Measurements from ENCODE around the gene NCOA5. TPM values are rescaled to one million over a fixed set of nuclear protein-coding genes. Genes with fewer than 3 reads are reported as not detected.

Gene NCOA5
- total RNA-seq, 1 donor from 2014 or later = 34.9 TPM

DNA sequence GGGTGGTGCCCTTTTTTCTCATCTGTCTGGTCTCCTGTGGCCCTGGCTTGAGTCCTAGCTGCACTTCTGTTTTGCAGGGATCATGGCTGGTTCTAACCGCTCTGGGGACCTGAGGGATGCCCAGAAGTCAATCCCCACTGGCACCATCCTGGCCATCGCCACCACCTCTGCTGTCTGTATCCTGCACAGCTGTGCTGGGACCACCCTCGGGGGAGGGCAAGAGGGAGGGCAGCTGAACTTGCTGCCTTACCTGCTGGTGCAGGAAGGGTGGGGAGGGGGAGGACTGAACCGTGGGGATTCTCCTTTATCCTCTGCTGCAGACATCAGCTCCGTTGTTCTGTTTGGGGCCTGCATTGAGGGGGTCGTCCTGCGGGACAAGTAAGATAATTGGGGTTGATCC is 46.2 kb downstream of the NCOA5 start:
- H3K36me3 Mint-ChIP-seq (ENCODE audit: low read depth, unreplicated experiment) = peaks cover 7% of the 10 kb centered on the region
- TF ChIP-seq, protein P1, sequence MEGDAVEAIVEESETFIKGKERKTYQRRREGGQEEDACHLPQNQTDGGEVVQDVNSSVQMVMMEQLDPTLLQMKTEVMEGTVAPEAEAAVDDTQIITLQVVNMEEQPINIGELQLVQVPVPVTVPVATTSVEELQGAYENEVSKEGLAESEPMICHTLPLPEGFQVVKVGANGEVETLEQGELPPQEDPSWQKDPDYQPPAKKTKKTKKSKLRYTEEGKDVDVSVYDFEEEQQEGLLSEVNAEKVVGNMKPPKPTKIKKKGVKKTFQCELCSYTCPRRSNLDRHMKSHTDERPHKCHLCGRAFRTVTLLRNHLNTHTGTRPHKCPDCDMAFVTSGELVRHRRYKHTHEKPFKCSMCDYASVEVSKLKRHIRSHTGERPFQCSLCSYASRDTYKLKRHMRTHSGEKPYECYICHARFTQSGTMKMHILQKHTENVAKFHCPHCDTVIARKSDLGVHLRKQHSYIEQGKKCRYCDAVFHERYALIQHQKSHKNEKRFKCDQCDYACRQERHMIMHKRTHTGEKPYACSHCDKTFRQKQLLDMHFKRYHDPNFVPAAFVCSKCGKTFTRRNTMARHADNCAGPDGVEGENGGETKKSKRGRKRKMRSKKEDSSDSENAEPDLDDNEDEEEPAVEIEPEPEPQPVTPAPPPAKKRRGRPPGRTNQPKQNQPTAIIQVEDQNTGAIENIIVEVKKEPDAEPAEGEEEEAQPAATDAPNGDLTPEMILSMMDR (IDR thresholded peaks at IDR 0.05; ENCODE audit: unreplicated experiment) = no peak
- H3K27ac Mint-ChIP-seq (ENCODE audit: unreplicated experiment) = no peak overlapping the region
- peak overlapping the region; percentile 56 for H3K4me3 Mint-ChIP-seq (ENCODE audit: unreplicated experiment)
- DNase-seq (ENCODE audit: low spot score) = no peak
- peaks cover 19% of the 10 kb centered on the region for H3K27me3 Mint-ChIP-seq (ENCODE audit: unreplicated experiment)
- no peaks in the 10 kb centered on the region for H3K4me1 Mint-ChIP-seq (ENCODE audit: unreplicated experiment)
- H3K9me3 Mint-ChIP-seq (ENCODE audit: unreplicated experiment) = no peaks in the 10 kb centered on the region

DNA sequence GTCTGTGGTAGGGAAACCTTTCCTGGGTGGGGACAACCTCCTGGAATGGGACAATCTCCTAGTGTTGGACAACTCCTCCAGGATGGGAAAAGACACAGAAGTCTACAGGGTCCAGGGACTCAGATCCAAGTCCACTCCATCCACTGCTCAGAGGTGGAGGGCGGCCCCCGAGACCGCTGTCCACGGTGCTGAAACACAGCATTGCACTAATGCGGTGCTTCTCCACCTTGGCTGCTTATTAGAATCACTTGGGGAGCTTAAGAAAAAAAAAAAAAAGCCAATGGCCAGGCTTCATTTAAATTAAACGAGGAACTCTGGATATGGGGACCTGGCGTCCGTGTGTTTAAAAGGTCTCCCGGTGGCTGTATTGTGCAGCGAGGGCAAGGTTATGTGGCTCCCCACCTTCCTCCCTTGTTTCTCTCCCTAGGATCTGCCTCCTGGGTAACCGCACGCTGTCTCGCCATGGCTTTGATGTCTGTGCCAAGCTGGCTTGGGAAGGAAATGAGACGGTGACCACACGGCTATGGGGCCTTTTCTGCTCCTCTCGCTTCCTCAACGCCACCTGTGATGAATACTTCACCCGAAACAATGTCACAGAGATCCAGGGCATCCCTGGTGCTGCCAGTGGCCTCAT is 48.7 kb downstream of the NCOA5 start:
- Mint-ChIP-seq H3K4me1 (ENCODE audit: unreplicated experiment) (no peaks in the 10 kb centered on the region), H3K27ac (ENCODE audit: unreplicated experiment) (no peak overlapping the region), H3K4me3 (ENCODE audit: unreplicated experiment) (no peak overlapping the region), H3K9me3 (ENCODE audit: unreplicated experiment) (no peaks in the 10 kb centered on the region), H3K36me3 (ENCODE audit: low read depth, unreplicated experiment) (peaks cover 4% of the 10 kb centered on the region), H3K27me3 (ENCODE audit: unreplicated experiment) (peaks cover 19% of the 10 kb centered on the region)
- TF ChIP-seq, protein P1 (IDR thresholded peaks at IDR 0.05; ENCODE audit: unreplicated experiment) = no peak
- DNase-seq (ENCODE audit: low spot score) = peak; percentile 82

DNA sequence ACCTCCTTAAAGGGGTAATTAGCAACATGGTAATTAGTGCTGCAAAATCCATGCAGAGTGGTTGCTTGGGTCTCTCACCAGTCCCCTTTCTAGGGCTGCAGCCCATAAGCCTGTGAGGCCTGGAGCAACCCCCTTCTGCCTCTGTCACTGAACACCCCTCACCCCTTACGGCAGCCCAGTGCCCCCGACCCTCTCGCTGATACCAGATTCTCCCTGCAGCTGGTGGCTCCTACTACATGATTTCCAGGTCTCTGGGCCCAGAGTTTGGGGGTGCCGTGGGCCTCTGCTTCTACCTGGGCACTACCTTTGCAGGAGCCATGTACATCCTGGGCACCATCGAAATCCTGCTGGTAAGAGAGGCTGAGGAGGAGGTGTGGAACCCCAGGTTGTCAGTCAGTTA is 52.7 kb downstream of the NCOA5 start:
- Mint-ChIP-seq H3K4me3 (ENCODE audit: unreplicated experiment) (no peak overlapping the region), H3K36me3 (ENCODE audit: low read depth, unreplicated experiment) (no peaks in the 10 kb centered on the region), H3K9me3 (ENCODE audit: unreplicated experiment) (no peaks in the 10 kb centered on the region), H3K4me1 (ENCODE audit: unreplicated experiment) (no peaks in the 10 kb centered on the region), H3K27me3 (ENCODE audit: unreplicated experiment) (peaks cover 35% of the 10 kb centered on the region), H3K27ac (ENCODE audit: unreplicated experiment) (no peak overlapping the region)
- DNase-seq (ENCODE audit: low spot score) = no peak
- TF ChIP-seq, protein P1 (IDR thresholded peaks at IDR 0.05; ENCODE audit: unreplicated experiment) = no peak

DNA sequence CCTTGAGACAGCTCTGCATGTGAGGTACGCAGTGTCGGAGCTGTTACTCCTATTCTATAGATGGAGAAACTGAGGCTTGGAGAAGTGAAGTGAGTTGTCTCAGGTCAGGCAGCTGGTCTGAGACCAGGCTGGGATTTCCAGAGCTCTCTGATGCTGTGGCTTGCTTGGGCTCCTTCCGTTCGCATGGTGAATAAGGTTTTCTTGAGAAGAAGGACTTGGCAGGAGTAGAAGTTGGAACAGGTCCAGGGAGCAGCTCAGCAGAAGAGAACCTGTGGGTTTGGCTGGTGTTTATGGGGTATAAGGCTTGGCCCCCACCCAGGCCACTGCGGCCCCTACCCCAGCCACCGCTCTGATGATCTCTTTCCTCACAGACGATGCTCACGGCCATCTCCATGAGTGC is 53.4 kb downstream of the NCOA5 start:
- Mint-ChIP-seq H3K9me3 (ENCODE audit: unreplicated experiment) (no peaks in the 10 kb centered on the region), H3K4me3 (ENCODE audit: unreplicated experiment) (no peak overlapping the region), H3K36me3 (ENCODE audit: low read depth, unreplicated experiment) (no peaks in the 10 kb centered on the region), H3K4me1 (ENCODE audit: unreplicated experiment) (no peaks in the 10 kb centered on the region), H3K27ac (ENCODE audit: unreplicated experiment) (no peak overlapping the region), H3K27me3 (ENCODE audit: unreplicated experiment) (peaks cover 32% of the 10 kb centered on the region)
- TF ChIP-seq, protein P1 (IDR thresholded peaks at IDR 0.05; ENCODE audit: unreplicated experiment) = no peak
- DNase-seq (ENCODE audit: low spot score) = no peak

DNA sequence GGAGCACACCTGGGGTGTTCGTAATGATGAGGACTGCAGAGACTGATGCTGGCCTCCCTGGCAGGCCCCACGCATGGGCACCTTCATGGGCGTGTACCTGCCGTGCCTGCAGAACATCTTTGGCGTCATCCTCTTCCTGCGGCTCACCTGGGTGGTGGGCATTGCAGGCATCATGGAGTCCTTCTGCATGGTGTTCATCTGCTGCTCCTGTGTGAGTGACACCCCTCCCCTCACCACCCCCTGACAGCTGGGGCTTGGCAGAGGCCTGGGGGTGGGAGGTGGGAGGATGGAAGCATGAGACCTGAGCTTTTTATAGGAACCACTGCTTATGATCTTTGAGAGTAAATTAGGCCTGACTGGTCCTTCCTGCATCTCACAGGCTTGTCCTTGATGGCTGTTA is 54.0 kb downstream of the NCOA5 start:
- DNase-seq (ENCODE audit: low spot score) = no peak
- no peaks in the 10 kb centered on the region for H3K9me3 Mint-ChIP-seq (ENCODE audit: unreplicated experiment)
- no peak overlapping the region for H3K4me3 Mint-ChIP-seq (ENCODE audit: unreplicated experiment)
- no peak overlapping the region for H3K27ac Mint-ChIP-seq (ENCODE audit: unreplicated experiment)
- TF ChIP-seq, protein P1 (IDR thresholded peaks at IDR 0.05; ENCODE audit: unreplicated experiment) = no peak
- H3K36me3 Mint-ChIP-seq (ENCODE audit: low read depth, unreplicated experiment) = no peaks in the 10 kb centered on the region
- peaks cover 33% of the 10 kb centered on the region for H3K27me3 Mint-ChIP-seq (ENCODE audit: unreplicated experiment)
- no peaks in the 10 kb centered on the region for H3K4me1 Mint-ChIP-seq (ENCODE audit: unreplicated experiment)

All from endothelial cell (in vitro differentiated cells).